Measurements from ENCODE around the gene CAMK2N1. TPM values are rescaled to one million over a fixed set of nuclear protein-coding genes. Genes with fewer than 3 reads are reported as not detected.

The CAMK2N1 gene
- total RNA-seq, 1 experiment from 2014 or later: 0.41 TPM

- ChIA-PET CTCF (interaction anchor here (0.6 kb wide), 2 partner anchors 72 to 413 kb away, joined by 4 read pairs; no protein-coding TSS in a partner anchor), POLR2A (ENCODE audit: low non-redundant PET) (interaction anchor here (0.5 kb wide), 1 partner anchor 78 kb away, joined by 4 read pairs; no protein-coding TSS in a partner anchor)
- Histone ChIP-seq H3K27ac (ENCODE audit: low read depth, low read length, poor library complexity, severe bottlenecking) (no peak overlapping the region), H3K4me3 (ENCODE audit: low read depth, low read length, poor library complexity, severe bottlenecking) (no peak overlapping the region), H3K9me3 (ENCODE audit: low read depth, low read length, poor library complexity, severe bottlenecking) (no peaks in the 10 kb centered on the region), H3K36me3 (ENCODE audit: insufficient read depth, low read length, poor library complexity, severe bottlenecking) (no peaks in the 10 kb centered on the region), H3K4me1 (ENCODE audit: insufficient read depth, low read length, poor library complexity, severe bottlenecking) (peaks cover 12% of the 10 kb centered on the region), H3K27me3 (replicated peaks; ENCODE audit: insufficient read depth, low read depth, low read length, poor library complexity) (no peaks in the 10 kb centered on the region)
- peak; percentile 52 for DNase-seq (ENCODE audit: low spot score)
- intact Hi-C loops (cut with micrococcal nuclease; ENCODE audit: unreplicated experiment): no loop called here
- no peak for TF ChIP-seq EZH2 (IDR thresholded peaks at IDR 0.05; ENCODE audit: borderline replicate concordance, low read depth, low read length, poor library complexity, severe bottlenecking)
- TF ChIP-seq, protein P1, sequence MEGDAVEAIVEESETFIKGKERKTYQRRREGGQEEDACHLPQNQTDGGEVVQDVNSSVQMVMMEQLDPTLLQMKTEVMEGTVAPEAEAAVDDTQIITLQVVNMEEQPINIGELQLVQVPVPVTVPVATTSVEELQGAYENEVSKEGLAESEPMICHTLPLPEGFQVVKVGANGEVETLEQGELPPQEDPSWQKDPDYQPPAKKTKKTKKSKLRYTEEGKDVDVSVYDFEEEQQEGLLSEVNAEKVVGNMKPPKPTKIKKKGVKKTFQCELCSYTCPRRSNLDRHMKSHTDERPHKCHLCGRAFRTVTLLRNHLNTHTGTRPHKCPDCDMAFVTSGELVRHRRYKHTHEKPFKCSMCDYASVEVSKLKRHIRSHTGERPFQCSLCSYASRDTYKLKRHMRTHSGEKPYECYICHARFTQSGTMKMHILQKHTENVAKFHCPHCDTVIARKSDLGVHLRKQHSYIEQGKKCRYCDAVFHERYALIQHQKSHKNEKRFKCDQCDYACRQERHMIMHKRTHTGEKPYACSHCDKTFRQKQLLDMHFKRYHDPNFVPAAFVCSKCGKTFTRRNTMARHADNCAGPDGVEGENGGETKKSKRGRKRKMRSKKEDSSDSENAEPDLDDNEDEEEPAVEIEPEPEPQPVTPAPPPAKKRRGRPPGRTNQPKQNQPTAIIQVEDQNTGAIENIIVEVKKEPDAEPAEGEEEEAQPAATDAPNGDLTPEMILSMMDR (conservative IDR thresholded peaks at IDR 0.05; ENCODE audit: low read depth, low read length): no peak
- no TSS peak for BruUV-seq (replicated peaks)
Measured at GRCh38 chr1:20511518-20512428, 25.8 kb upstream of the CAMK2N1 start.

DNA sequence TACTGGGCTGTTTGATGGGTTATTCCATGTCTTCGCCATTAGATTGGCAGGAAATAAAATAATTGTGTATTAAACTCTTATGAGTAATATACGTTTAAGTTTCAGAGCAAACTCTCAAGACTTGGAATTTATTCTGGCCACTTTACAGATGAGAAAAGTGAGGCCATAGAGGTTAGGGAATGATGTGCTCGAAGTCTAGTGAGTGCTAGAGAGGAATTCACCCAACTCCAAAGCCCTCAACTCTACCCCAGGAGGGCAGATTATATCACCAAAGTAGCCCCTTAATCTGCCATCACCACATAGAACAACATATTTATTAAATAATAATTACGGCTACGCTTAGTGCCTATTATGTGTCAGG is 22.4 kb upstream of the CAMK2N1 start:
- H3K4me1 ChIP-seq (ENCODE audit: insufficient read depth, low read length, poor library complexity, severe bottlenecking): peaks cover 13% of the 10 kb centered on the region
- H3K4me3 ChIP-seq (ENCODE audit: low read depth, low read length, poor library complexity, severe bottlenecking): peak overlapping the region; percentile 84
- H3K27me3 ChIP-seq (replicated peaks; ENCODE audit: insufficient read depth, low read depth, low read length, poor library complexity): no peaks in the 10 kb centered on the region
- TSS peak; percentile 91 for BruUV-seq (replicated peaks)
- CTCF ChIA-PET: no interaction called here
- POLR2A ChIA-PET (ENCODE audit: low non-redundant PET): interaction anchor here (0.6 kb wide), 1 partner anchor 750 kb away, joined by 10 read pairs; no protein-coding TSS in a partner anchor
- intact Hi-C loops (cut with micrococcal nuclease; ENCODE audit: unreplicated experiment): no loop called here
- H3K27ac ChIP-seq (ENCODE audit: low read depth, low read length, poor library complexity, severe bottlenecking): peak overlapping the region; percentile 73
- H3K9me3 ChIP-seq (ENCODE audit: low read depth, low read length, poor library complexity, severe bottlenecking): no peaks in the 10 kb centered on the region
- no peaks in the 10 kb centered on the region for H3K36me3 ChIP-seq (ENCODE audit: insufficient read depth, low read length, poor library complexity, severe bottlenecking)
- no peak for DNase-seq (ENCODE audit: low spot score)
- TF ChIP-seq, protein P1 (conservative IDR thresholded peaks at IDR 0.05; ENCODE audit: low read depth, low read length): no peak
- TF ChIP-seq EZH2 (IDR thresholded peaks at IDR 0.05; ENCODE audit: borderline replicate concordance, low read depth, low read length, poor library complexity, severe bottlenecking): no peak

- Histone ChIP-seq H3K36me3 (ENCODE audit: insufficient read depth, low read length, poor library complexity, severe bottlenecking) (no peaks in the 10 kb centered on the region), H3K27me3 (replicated peaks; ENCODE audit: insufficient read depth, low read depth, low read length, poor library complexity) (no peaks in the 10 kb centered on the region), H3K27ac (ENCODE audit: low read depth, low read length, poor library complexity, severe bottlenecking) (peak within 1 kb of the TSS; percentile 73), H3K9me3 (ENCODE audit: low read depth, low read length, poor library complexity, severe bottlenecking) (no peaks in the 10 kb centered on the region), H3K4me1 (ENCODE audit: insufficient read depth, low read length, poor library complexity, severe bottlenecking) (peaks cover 13% of the 10 kb centered on the region), H3K4me3 (ENCODE audit: low read depth, low read length, poor library complexity, severe bottlenecking) (peak within 1 kb of the TSS; percentile 84)
- ChIA-PET CTCF (no interaction called here), POLR2A (ENCODE audit: low non-redundant PET) (interaction anchor here (0.6 kb wide), 1 partner anchor 749 kb away, joined by 10 read pairs; no protein-coding TSS in a partner anchor)
- TF ChIP-seq EZH2 (IDR thresholded peaks at IDR 0.05; ENCODE audit: borderline replicate concordance, low read depth, low read length, poor library complexity, severe bottlenecking): no peak
- TF ChIP-seq, protein P1 (conservative IDR thresholded peaks at IDR 0.05; ENCODE audit: low read depth, low read length): no peak
- peak; percentile 94 for DNase-seq (ENCODE audit: low spot score)
- TSS peak; percentile 70 for BruUV-seq (replicated peaks)
- intact Hi-C loops (cut with micrococcal nuclease; ENCODE audit: unreplicated experiment): no loop called here
Measured at GRCh38 chr1:20507564-20508410, 21.8 kb upstream of the CAMK2N1 start, which contains the start of gene MUL1. Gene MUL1 (minus strand): TSS chr1:20508151. CDS start chr1:20508024, 127 bp downstream.
